Stomach smooth muscle (tissue), 2 donors: ENCODE results near the gene ANKRD22.

Source experiments
- H3K27ac ChIP-seq: one replicate; pipeline ENCODE4 v1.7.0; 2013; ENCODE audit warnings: mild to moderate bottlenecking, low read length, inconsistent platforms
- H3K27me3 ChIP-seq, 2 donors: one replicate each; pipeline ENCODE4 v1.7.0; 2013; ENCODE audit warnings: low read length in 2 of 2; ENCODE audit not compliant: insufficient read depth in 2 of 2, control insufficient read depth in 1 of 2
- H3K36me3 ChIP-seq, 2 donors: one replicate each; pipeline ENCODE4 v1.7.0; 2013; ENCODE audit warnings: low read length in 2 of 2; ENCODE audit not compliant: control insufficient read depth in 2 of 2, insufficient read depth in 2 of 2
- H3K4me1 ChIP-seq: one replicate; pipeline ENCODE4 v1.7.0; 2013; ENCODE audit warnings: low read length; ENCODE audit not compliant: control insufficient read depth, insufficient read depth
- H3K4me3 ChIP-seq, 2 donors: one replicate each; pipeline ENCODE4 v1.7.0; 2013; ENCODE audit warnings: low read length in 2 of 2
- H3K9ac ChIP-seq, 2 donors: one replicate each; pipeline ENCODE4 v1.7.0; 2013; ENCODE audit warnings: low read length in 2 of 2, mild to moderate bottlenecking in 1 of 2
- H3K9me3 ChIP-seq, 2 donors: one replicate each; pipeline ENCODE4 v1.7.0; 2013; ENCODE audit warnings: low read length in 2 of 2; ENCODE audit not compliant: control insufficient read depth in 2 of 2
- donor health status: healthy.
- donor health status: Pancreatic carcinoma.

The ANKRD22 gene

DNA sequence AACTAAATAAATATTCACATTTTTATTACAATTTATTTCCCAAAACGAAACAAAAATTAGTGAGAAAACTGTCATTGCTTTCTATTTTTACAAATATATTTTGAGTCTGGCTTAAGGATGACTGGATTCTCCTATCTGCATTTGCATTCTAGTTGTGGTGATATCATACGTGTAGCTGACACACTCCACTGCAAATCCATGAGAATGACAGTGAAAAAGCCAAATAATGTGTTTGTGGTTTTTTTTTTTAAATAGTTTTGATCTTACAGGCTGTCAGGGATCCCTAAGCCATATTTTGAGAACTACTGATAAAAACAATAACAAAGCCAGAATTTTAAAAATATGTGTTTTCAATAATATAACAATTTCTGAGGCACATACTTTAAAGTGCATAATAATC lies 22.6 kb upstream of the ANKRD22 start:
- H3K4me1 ChIP-seq = no peaks in the 10 kb centered on the region
- H3K36me3 ChIP-seq = no peaks in the 10 kb centered on the region
- no peak overlapping the region for H3K27ac ChIP-seq
- no peaks in the 10 kb centered on the region for H3K27me3 ChIP-seq
- H3K4me3 ChIP-seq = no peak overlapping the region
- H3K9ac ChIP-seq = no peak overlapping the region
- H3K9me3 ChIP-seq = no peaks in the 10 kb centered on the region

GRCh38 chr10:88873757-88874156 lies 22.1 kb upstream of the ANKRD22 start:
- Histone ChIP-seq H3K9ac (no peak overlapping the region), H3K4me3 (no peak overlapping the region), H3K9me3 (no peaks in the 10 kb centered on the region), H3K27ac (no peak overlapping the region), H3K4me1 (no peaks in the 10 kb centered on the region), H3K27me3 (no peaks in the 10 kb centered on the region), H3K36me3 (no peaks in the 10 kb centered on the region)

DNA sequence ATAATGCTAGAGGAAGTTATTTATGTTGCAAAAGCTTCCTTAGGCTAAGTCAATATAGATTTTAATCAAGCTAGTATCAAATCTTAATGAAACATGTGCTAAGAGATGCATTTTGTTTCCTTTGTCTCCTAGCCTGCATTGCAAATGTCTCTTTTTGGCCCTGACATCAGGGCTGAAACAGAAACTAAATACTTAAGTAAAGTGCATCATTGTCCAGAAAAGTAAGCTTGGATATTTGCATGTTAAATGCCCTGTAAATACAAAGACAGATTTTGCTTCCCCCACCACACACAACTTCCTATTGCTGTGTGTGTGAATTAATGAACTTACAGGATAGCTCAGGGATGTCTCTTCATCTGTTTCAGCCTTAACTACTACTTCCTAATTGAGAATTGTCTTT lies 18.4 kb upstream of the ANKRD22 start:
- H3K9ac ChIP-seq = no peak overlapping the region
- no peaks in the 10 kb centered on the region for H3K4me1 ChIP-seq
- H3K4me3 ChIP-seq = no peak overlapping the region
- H3K27me3 ChIP-seq = no peaks in the 10 kb centered on the region
- H3K36me3 ChIP-seq = no peaks in the 10 kb centered on the region
- no peak overlapping the region for H3K27ac ChIP-seq
- no peaks in the 10 kb centered on the region for H3K9me3 ChIP-seq

DNA sequence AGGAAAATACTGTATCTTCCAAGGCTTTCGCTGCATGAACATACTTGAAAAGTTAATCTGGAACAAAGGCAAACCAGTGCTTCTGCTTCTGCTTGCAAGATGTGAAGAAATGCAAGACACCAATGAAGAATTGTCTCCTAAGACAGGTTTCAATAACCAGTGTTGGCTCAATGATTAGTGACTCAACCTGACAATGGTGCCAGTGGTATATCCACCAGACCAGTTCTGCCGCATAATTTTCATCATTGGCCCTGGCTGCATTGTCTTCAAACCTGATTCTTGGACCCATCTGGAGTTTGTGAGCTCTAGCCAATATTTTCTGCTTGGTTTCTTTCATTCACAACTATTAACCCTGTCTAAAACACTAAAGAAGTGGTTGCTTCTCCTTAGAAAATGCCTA lies 14.8 kb upstream of the ANKRD22 start:
- H3K4me1 ChIP-seq = no peaks in the 10 kb centered on the region
- H3K27ac ChIP-seq = no peak overlapping the region

DNA sequence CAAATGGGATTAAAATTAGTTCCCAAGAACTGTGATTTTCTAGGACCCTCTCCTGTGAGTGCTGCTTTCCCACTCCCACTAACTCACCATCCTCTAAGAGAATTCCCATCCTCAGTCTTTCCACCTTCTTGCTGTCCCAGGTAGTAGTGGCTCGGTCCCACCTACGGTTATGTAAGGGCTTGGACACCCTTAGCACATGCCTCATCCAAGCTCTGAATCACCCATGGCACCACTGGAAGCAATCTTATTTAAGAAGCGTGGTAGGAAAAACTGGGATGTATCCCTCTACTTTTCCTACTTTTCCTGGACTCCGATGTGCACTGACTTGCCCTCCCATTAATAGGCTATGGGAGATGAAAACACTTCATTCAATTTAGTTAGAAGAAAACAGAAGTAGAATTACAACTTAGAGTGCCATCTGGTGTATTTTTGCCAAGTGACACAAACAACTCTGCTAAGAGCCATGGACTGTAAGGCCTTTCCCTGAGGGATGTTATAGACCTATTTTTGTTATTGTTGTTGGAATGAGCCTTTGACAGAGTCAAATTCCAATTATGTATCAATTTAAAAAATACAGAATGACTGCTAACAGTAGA lies 13.7 kb upstream of the ANKRD22 start:
- H3K36me3 ChIP-seq = no peaks in the 10 kb centered on the region
- H3K9ac ChIP-seq = no peak overlapping the region
- no peaks in the 10 kb centered on the region for H3K27me3 ChIP-seq
- H3K4me1 ChIP-seq = no peaks in the 10 kb centered on the region
- H3K9me3 ChIP-seq = no peaks in the 10 kb centered on the region
- no peak overlapping the region for H3K4me3 ChIP-seq
- no peak overlapping the region for H3K27ac ChIP-seq

More for the DNA sequence above, 14.8 kb upstream of the ANKRD22 start:
- H3K9ac ChIP-seq = no peak overlapping the region
- no peaks in the 10 kb centered on the region for H3K9me3 ChIP-seq
- H3K4me3 ChIP-seq = no peak overlapping the region
- H3K27me3 ChIP-seq = no peaks in the 10 kb centered on the region
- no peaks in the 10 kb centered on the region for H3K36me3 ChIP-seq

DNA sequence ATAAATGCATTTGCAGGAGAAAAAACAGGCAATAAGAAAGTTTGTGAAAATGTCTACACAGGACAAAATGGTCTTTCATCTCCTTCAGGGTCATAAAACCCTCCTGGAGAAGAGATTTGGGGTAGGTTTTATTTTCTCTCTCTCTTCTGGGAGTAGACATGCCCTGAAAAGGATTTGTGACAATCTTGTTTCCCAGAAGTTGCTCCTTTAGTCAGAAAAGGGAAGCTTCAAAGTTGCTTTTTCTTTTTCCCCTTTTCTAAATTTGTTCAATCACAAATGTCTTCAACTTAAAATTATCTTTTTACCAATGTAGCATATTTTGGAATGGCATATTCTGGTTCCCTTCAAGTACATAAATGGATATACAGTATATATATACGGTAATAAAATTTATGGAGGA lies 9.4 kb upstream of the ANKRD22 start:
- Histone ChIP-seq H3K9ac (no peak overlapping the region), H3K36me3 (no peaks in the 10 kb centered on the region), H3K9me3 (no peaks in the 10 kb centered on the region), H3K27me3 (no peaks in the 10 kb centered on the region), H3K4me3 (no peak overlapping the region), H3K27ac (no peak overlapping the region), H3K4me1 (no peaks in the 10 kb centered on the region)

- no peaks in the 10 kb centered on the region for H3K4me1 ChIP-seq
- H3K9me3 ChIP-seq = no peaks in the 10 kb centered on the region
- no peak overlapping the region for H3K9ac ChIP-seq
- no peaks in the 10 kb centered on the region for H3K36me3 ChIP-seq
- H3K27ac ChIP-seq = no peak overlapping the region
- no peak overlapping the region for H3K4me3 ChIP-seq
- no peaks in the 10 kb centered on the region for H3K27me3 ChIP-seq
Measured at GRCh38 chr10:88858491-88858890, 6.8 kb upstream of the ANKRD22 start.

GRCh38 chr10:88857831-88858230 lies 6.2 kb upstream of the ANKRD22 start:
- Histone ChIP-seq H3K9ac (no peak overlapping the region), H3K4me1 (no peaks in the 10 kb centered on the region), H3K36me3 (no peaks in the 10 kb centered on the region), H3K27me3 (no peaks in the 10 kb centered on the region), H3K4me3 (no peak overlapping the region), H3K27ac (no peak overlapping the region), H3K9me3 (no peaks in the 10 kb centered on the region)

- Histone ChIP-seq H3K4me1 (no peaks in the 10 kb centered on the region), H3K4me3 (no peak overlapping the region), H3K9ac (no peak overlapping the region), H3K27ac (no peak overlapping the region), H3K9me3 (no peaks in the 10 kb centered on the region), H3K27me3 (peaks cover 0 to 4% of the 10 kb centered on the region in 2 donors), H3K36me3 (no peaks in the 10 kb centered on the region)
Measured at GRCh38 chr10:88854684-88855083, 3.0 kb upstream of the ANKRD22 start.

- no peaks in the 10 kb centered on the region for H3K36me3 ChIP-seq
- no peak overlapping the region for H3K4me3 ChIP-seq
- no peaks in the 10 kb centered on the region for H3K4me1 ChIP-seq
- no peaks in the 10 kb centered on the region for H3K9me3 ChIP-seq
- H3K9ac ChIP-seq = no peak overlapping the region
- no peak overlapping the region for H3K27ac ChIP-seq
- H3K27me3 ChIP-seq = peaks cover 0 to 4% of the 10 kb centered on the region in 2 donors
Measured at GRCh38 chr10:88853155-88853881, 1.7 kb upstream of the ANKRD22 start.

DNA sequence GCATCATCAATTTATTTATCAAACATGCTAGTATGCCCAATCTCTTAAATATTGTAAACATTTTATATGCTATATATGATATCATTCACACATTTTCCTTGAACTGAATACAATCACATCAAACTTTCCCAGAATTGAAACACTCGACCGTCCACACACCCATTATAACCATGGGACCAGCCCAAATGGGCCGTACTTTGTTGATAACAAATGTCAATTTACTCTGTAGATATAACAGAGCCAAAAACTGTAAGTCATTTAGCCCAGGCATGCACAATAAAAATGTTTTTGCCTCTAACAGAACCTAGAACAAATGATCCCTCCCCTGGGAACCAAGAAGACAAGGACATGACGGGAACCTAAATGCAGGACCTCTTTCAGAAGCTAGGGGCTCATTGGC lies 683 bp upstream of the ANKRD22 start:
- Histone ChIP-seq H3K4me1 (no peaks in the 10 kb centered on the region), H3K27ac (no peak overlapping the region), H3K36me3 (no peaks in the 10 kb centered on the region), H3K9me3 (no peaks in the 10 kb centered on the region), H3K27me3 (peaks cover 0 to 4% of the 10 kb centered on the region in 2 donors), H3K9ac (no peak overlapping the region), H3K4me3 (no peak overlapping the region)
